MM.1S (cell line): Measurements from ENCODE around the gene MRLN.

Experiments
- CTCF ChIP-seq: fragments of 300-600 bp; sonication (generic); IDR thresholded peaks from 2 replicates; pipeline ENCODE4 v1.5.1; 2016; ENCODE audit warnings: antibody characterized with exemption, low read length, mixed read lengths
- EZH2 ChIP-seq: fragments of 300-600 bp; sonication (generic); optimal IDR thresholded peaks from 2 replicates; pipeline ENCODE3; 2017; ENCODE audit warnings: low read depth, mild to moderate bottlenecking, antibody characterized with exemption, low read length, mixed read lengths
- EZH2phosphoT487 ChIP-seq: fragments of 300-600 bp; sonication (generic); IDR thresholded peaks from 2 replicates; pipeline ENCODE4 v1.6.1; 2018; ENCODE audit warnings: antibody characterized with exemption, low read length

DNA sequence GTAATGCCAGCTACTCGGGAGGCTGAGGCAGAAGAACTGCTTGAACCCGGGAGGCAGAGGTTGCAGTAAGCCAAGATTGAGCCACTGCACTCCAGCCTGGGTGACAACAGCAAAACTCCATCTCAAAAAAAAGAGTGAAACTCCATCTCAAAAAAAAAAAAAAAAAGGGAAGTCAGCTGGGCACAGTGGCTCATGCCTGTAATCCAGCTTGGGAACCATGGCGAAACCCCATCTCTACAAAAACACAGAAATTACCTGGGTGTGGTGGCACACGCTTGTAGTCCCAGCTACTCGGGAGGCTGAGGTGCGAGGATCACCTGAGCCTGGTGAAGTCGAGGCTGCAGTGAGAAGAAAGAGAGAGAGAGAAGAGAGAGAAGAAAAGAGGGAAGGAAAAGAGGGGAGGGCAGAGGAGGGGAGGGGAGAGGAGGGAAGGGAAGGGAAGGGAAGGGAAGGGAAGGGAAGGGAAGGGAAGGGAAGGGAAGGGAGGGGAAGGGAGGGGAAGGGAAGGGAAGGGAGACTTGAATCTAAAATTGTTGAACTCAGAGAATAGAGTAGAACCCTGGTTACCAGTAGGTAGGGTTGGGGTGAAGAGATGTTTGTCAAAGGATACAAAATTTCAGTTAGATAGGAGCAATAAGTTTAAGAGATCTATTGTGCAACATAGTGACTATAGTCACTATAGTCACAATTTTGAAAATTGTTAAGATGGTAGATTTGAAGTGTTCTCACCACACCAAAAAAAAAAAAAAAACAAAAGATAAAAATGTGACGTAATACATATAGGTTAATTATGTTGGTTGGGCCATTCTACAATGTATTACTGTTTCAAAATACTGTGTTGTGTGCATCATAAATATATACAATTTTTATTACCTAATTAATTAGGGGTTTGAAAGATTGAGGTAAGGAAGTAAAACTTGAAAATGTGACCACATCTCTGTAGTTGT, 46.1 kb downstream of the MRLN start:
- TF ChIP-seq CTCF (no peak), EZH2phosphoT487 (no peak), EZH2 (no peak)
